HG03520 (cell line): ENCODE results near the gene CSNK2B.

Experiments
- ATAC-seq: cut with Tn5 transposase; IDR thresholded peaks from one replicate; pipeline ENCODE4 v1.9.1; 2021; ENCODE audit warnings: mild to moderate bottlenecking, moderate library complexity; ENCODE audit not compliant: unreplicated experiment

Gene CSNK2B

DNA sequence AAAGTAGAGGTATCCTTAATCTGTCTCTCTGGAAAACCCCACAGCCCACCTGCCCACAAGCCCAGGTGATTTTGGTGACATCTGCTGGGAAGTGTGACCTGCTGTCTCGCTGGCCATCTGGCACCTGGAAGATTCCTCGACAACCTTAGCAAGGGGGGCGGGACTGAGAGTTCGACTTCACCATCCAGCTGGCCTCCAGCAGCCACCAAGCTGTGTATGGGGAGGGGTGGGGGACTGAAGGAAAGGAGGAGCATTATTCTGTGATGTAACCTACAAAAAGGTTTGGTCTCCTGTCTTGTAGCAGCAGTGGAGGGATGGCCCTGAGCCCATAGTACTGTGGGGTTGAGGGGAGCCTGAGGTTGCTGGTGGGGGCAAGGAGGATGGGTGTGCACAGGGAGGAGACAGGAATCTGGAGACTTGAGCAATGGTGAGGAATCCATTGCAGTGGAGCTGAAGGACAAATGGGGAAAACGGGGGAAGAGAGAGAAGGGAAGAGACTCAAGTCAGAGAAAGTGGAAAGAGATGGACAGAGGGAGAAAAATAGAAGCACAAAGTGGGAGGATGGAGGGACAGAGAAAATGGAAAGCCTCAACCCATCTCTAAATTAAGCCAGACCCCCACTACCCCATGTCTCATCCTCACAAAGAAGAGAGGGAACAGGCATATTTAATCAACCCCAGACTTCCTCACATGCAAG lies 44.8 kb downstream of the CSNK2B start:
- ATAC-seq, result no peak

DNA sequence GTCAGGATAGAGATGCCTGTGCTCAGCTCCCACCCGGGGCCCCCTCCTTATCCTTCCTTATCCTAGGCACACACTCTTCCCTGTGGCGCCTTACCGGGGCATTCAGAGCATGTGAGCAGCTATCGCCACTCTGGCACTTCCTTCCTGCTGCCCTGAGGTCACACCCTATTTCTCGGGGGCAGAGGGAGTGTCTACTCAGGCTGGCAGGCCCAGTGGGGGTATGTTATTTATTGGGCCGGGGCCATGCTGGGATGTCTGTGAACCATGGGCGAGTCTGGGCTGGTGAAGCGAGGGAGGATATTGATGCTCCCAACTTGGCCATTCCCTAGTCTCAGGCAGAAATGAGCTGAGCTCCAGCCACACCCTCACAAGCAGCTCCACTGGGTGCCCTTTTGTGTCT lies 45.4 kb downstream of the CSNK2B start:
- ATAC-seq, result no peak

DNA sequence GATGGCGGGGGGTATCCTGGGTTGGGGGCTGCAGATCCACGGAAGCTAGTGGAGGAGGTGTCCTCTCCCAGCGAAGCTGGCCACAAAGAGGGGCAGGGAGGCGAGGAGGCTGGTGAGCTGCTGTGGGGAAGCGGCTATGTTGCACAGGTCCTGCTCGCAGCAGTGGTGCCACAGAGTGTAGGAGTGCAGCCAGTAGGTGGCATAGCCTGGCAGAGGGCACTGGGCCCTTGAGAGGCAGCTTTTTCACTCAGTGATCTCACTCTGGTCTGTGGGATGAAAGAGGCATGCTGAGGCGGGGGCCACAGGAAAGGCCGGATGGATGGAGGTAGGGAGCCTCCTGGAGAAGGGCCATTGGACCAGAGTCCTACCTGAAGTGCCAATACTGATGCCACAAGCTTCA lies 46.4 kb downstream of the CSNK2B start:
- ATAC-seq, result no peak

DNA sequence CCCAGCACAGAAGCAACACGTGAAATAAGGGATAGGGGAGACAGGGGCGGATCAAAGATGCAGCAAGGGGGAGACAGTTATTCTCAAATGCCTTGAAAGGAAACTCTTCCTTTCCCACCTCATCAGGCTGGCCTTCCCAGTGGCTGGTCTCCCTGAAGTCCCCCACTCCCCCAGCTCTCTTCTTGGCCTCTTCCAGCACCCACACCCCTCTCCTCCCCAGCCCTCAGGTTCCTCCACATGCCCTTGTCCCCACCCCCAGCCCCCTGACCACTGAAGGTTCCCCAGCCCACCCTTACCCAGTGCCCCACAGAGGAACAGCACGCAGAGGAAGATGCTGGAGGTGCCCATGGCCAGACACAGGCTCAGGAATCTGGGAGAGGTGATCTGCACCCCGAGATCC lies 47.6 kb downstream of the CSNK2B start:
- ATAC-seq, result no peak

DNA sequence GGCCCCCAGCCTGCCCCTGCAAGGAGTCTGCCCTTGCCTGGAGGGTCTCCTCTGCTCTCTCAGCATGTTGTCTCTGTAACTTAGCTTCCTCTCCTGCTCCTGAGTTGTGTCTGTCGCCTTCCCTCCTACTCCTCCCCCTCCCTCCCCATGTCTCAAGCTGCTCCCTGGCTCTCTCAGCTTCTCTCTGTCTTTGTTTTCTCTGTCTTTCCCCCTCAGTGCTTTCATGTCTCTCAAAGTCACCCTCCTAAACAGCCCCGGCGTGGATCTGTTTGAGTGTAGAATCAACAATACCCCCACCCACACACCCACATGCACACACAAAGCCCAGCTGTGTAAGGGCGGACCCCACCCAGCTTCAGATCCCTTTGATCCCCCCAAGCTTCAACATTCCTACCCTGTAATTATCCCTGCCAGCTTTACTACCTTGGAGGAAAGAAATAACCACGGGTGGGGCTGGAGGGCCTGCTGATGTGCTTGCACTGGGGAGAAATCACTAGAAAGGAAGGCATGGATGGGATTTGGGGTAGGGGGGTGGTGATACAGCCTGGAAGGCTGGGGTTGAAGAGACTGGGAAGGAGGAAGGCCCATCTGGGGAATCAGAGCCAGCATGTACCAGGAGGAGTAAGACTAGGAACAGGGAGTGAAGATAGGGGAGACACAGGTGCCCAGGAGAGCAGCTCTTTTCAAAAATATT lies 48.3 kb downstream of the CSNK2B start:
- ATAC-seq, result no peak

DNA sequence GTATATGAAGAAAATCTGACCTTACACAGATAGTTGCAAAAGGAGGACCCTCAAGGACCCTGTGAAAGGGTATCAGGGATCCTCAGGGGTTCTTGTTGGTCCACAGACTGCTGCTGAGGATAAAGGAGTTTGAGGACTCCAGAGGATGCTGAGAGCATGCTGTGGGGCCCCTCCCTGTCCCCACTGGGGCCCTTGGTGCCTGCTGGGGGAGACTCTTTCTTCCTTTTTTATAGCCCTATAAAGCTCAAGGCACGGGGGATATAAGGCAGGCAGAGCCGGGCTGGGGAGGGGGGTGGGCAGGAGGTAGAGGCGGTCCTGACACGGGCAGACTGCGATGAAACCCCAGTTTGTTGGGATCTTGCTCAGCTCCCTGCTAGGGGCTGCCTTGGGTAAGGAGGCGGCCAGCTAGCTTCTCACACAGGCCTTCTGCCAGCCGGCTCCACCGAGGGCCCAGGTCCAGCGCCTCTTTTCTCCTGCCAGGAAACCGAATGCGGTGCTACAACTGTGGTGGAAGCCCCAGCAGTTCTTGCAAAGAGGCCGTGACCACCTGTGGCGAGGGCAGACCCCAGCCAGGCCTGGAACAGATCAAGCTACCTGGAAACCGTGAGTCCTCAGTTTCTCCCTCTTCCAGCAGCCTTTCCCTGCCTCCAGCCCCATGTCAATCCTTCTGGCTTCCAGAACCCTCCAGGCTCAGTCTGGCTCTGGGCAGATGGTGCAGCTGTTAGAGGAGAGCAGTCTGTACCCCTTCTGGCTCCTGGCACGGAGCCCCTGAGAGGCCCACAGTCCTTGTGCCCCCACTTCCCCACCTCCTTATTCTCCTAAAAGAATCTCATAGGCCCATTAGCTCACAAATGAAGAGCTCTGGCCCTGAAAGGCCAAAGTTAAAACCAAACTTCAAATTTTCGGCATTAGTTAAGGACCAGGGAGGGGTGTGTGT lies 49.4 kb downstream of the CSNK2B start, which contains the start of gene LY6G6D:
TSS of gene LY6G6D (plus strand) at position 327 of the 937 bp plus-strand sequence. CDS start at position 335, 8 bp downstream.
- ATAC-seq, result no peak

DNA sequence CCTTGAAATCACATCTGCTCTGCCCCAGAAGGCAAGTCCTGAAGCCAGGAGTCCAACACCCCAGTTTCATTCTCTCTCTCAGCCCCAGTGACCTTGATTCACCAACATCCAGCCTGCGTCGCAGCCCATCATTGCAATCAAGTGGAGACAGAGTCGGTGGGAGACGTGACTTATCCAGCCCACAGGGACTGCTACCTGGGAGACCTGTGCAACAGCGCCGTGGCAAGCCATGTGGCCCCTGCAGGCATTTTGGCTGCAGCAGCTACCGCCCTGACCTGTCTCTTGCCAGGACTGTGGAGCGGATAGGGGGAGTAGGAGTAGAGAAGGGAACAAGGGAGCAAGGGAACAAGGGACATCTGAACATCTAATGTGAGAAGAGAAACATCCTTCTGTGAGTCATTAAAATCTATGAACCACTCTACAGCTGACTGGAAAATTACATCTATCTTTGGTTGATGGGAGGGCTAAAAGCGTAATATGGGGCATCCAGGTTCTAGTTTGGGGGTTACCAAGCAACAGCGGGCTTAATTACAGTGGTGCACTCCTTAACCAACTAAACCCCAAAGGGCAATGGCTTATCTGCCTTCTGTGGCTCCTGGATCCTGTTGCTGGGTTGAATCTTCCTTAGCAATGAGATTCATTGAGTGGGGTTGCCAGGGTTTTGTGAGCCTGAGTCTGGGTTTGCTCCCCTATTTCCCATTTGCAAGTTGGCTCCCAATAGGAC lies 51.8 kb downstream of the CSNK2B start:
- no peak for ATAC-seq

DNA sequence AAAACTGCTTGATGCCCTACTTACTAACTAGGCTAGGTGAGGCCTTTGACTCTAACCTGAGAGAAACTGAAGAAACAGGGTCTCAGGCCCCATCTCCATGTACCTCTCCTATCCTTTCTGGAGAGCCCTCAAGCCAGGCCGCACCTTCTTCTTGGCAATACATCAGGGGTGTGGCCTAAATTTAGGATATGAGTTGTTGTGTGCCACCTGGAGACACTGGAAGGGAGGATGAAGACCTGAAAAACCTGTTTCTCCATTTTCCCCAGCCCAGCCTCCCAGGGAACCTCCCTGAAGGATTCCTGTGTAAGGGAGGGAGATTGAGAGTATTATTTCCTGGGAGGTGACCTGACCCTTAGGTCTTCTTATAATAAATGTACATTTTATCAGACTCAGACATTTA lies 52.4 kb downstream of the CSNK2B start:
- no peak for ATAC-seq

DNA sequence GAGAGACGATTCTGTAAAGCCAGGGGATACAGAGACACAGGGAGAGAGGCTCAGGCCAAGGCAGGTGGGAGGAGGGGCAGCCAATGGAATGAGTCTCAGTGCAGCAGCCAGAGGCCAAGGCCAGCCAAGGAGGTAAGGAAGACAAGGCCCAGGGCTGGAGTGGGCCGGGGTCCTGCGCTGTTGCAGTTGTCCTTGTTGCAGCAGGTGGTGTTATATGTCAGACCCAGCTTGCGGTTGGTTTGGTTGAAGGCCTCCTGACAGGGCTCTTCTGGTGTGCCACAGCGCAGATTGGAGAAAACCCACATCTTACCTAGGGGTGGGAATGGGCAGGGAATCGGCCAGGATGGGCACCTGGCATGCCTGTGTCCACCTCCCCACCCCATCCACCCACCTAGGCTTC lies 53.1 kb downstream of the CSNK2B start:
- ATAC-seq, result no peak
